ENCODE data around the gene CAPN10.
A peak's percentile ranks its signal among the peaks of the same experiment; 100 is the strongest.
"Not testable (repeated sequence)": the region's sequence is repeated elsewhere in the genome, so short reads cannot be mapped to it uniquely, and the experiment has no call there.

CAPN10 gene

GRCh38 chr2:240561325-240561971 is 25.1 kb upstream of the CAPN10 start:
- FAIRE-seq (no peak), DNase-seq (ENCODE audit: insufficient read length, low spot score) (no peak)

GRCh38 chr2:240563231-240563630 is 23.3 kb upstream of the CAPN10 start:
- not testable (repeated sequence) for DNase-seq (ENCODE audit: insufficient read length, low spot score); FAIRE-seq

- FAIRE-seq (no peak), DNase-seq (ENCODE audit: insufficient read length, low spot score) (no peak)
Observed at GRCh38 chr2:240563951-240564560, 22.5 kb upstream of the CAPN10 start.

GRCh38 chr2:240564561-240565332 is 21.8 kb upstream of the CAPN10 start:
- no peak for DNase-seq (ENCODE audit: insufficient read length, low spot score)
- no peak for FAIRE-seq

GRCh38 chr2:240565333-240566202 is 21.0 kb upstream of the CAPN10 start:
- peak; percentile 67 for DNase-seq (ENCODE audit: insufficient read length, low spot score)
- peak; percentile 58 for FAIRE-seq

GRCh38 chr2:240566203-240567136 is 20.1 kb upstream of the CAPN10 start:
- DNase-seq (ENCODE audit: insufficient read length, low spot score) (peak; percentile 88), FAIRE-seq (peak; percentile 63)

GRCh38 chr2:240567137-240567871 is 19.2 kb upstream of the CAPN10 start:
- DNase-seq (ENCODE audit: insufficient read length, low spot score) = no peak
- FAIRE-seq = no peak

GRCh38 chr2:240567872-240568677 is 18.5 kb upstream of the CAPN10 start, which contains the start of gene RNPEPL1:
TSS of gene RNPEPL1 (plus strand) at chr2:240568484. CDS start at chr2:240568587, 103 bp downstream.
- FAIRE-seq (peak; percentile 26), DNase-seq (ENCODE audit: insufficient read length, low spot score) (peak; percentile 21)

- DNase-seq (ENCODE audit: insufficient read length, low spot score) = peak; percentile 41
- peak; percentile 82 for FAIRE-seq
Observed at GRCh38 chr2:240568678-240569522, 17.6 kb upstream of the CAPN10 start.

GRCh38 chr2:240569523-240569997 is 17.0 kb upstream of the CAPN10 start:
- no peak for DNase-seq (ENCODE audit: insufficient read length, low spot score)
- peak; percentile 31 for FAIRE-seq

- no peak for DNase-seq (ENCODE audit: insufficient read length, low spot score)
- no peak for FAIRE-seq
Observed at GRCh38 chr2:240569998-240570530, 16.5 kb upstream of the CAPN10 start.

GRCh38 chr2:240570531-240571313 is 15.8 kb upstream of the CAPN10 start:
- no peak for DNase-seq (ENCODE audit: insufficient read length, low spot score)
- FAIRE-seq = no peak

- no peak for FAIRE-seq
- no peak for DNase-seq (ENCODE audit: insufficient read length, low spot score)
Observed at GRCh38 chr2:240571314-240571973, 15.1 kb upstream of the CAPN10 start.

- DNase-seq (ENCODE audit: insufficient read length, low spot score) (no peak), FAIRE-seq (no peak)
Observed at GRCh38 chr2:240572141-240573031, 14.1 kb upstream of the CAPN10 start.
